ENCODE data around the gene IGFLR1.

IGFLR1 gene

GRCh38 chr19:35744430-35745327, 2.4 kb upstream of the IGFLR1 start:
- H2AK5ac ChIP-seq (ENCODE audit: low read length, severe bottlenecking) = peak overlapping the region; percentile 71
- peak overlapping the region; percentile 41 to 95 for H3K18ac ChIP-seq (ENCODE audit: low read depth in 1 of 2, low read length in 2 of 2)
- no peaks in the 10 kb centered on the region for H3K27me3 ChIP-seq (ENCODE audit: control insufficient read depth in 1 of 2, insufficient read depth in 1 of 2, low read length in 2 of 2)
- H3K9ac ChIP-seq (ENCODE audit: low read length) = peak overlapping the region; percentile 99
- H3K36me3 ChIP-seq (ENCODE audit: control insufficient read depth in 1 of 2, insufficient read depth in 2 of 2, low read depth in 1 of 2, low read length in 2 of 2) = peaks cover 15 to 21% of the 10 kb centered on the region in 2 experiments
- H3K4me1 ChIP-seq (ENCODE audit: control insufficient read depth, insufficient read depth, low read depth, low read length) = peaks cover 25% of the 10 kb centered on the region
- H3K4me2 ChIP-seq (ENCODE audit: low read length, poor library complexity, severe bottlenecking) = peak overlapping the region; percentile 80
- no peak overlapping the region for H2BK15ac ChIP-seq (ENCODE audit: low read depth, poor library complexity, severe bottlenecking)
- 10% methylated on average over 41 of the region's 41 CpGs for WGBS
- H3K27ac ChIP-seq (ENCODE audit: low read length, poor library complexity, severe bottlenecking) = peak overlapping the region; percentile 98
- no peaks in the 10 kb centered on the region for H3K9me3 ChIP-seq (ENCODE audit: control insufficient read depth, low read length)
- peak overlapping the region; percentile 99 for H2BK120ac ChIP-seq (ENCODE audit: low read depth, low read length)
- H4K91ac ChIP-seq (ENCODE audit: low read length) = peak overlapping the region; percentile 90
- H4K8ac ChIP-seq (ENCODE audit: low read length) = peak overlapping the region; percentile 70
- H3K14ac ChIP-seq (ENCODE audit: low read length in 2 of 2) = peak overlapping the region in 1 of 2 experiments; percentile 97
- H2BK12ac ChIP-seq (ENCODE audit: low read length in 2 of 2) = no peak overlapping the region
- peak; percentile 98 for DNase-seq
- peak overlapping the region; percentile 65 to 96 for H3K4me3 ChIP-seq (ENCODE audit: insufficient read depth in 1 of 2, low read depth in 1 of 2, low read length in 2 of 2)
- peak overlapping the region; percentile 87 for H2BK5ac ChIP-seq (ENCODE audit: low read depth, low read length, poor library complexity, severe bottlenecking)
- peak overlapping the region; percentile 92 to 93 for H3K4ac ChIP-seq (ENCODE audit: low read depth in 1 of 2, low read length in 2 of 2)
- H3K23ac ChIP-seq (ENCODE audit: low read length in 2 of 2) = no peak overlapping the region
- H3K79me1 ChIP-seq (replicated peaks; ENCODE audit: low read length, poor library complexity, severe bottlenecking) = peaks cover 31% of the 10 kb centered on the region
- peak overlapping the region; percentile 72 for H2AFZ ChIP-seq (ENCODE audit: low read depth, low read length)

- Histone ChIP-seq H3K4ac (ENCODE audit: low read depth in 1 of 2, low read length in 2 of 2) (no peak overlapping the region), H3K18ac (ENCODE audit: low read depth in 1 of 2, low read length in 2 of 2) (no peak overlapping the region), H2AK5ac (ENCODE audit: low read length, severe bottlenecking) (no peak overlapping the region), H2BK120ac (ENCODE audit: low read depth, low read length) (no peak overlapping the region), H3K4me1 (ENCODE audit: control insufficient read depth, insufficient read depth, low read depth, low read length) (peaks cover 23% of the 10 kb centered on the region), H3K4me3 (ENCODE audit: insufficient read depth in 1 of 2, low read depth in 1 of 2, low read length in 2 of 2) (peak overlapping the region in 1 of 2 experiments; percentile 96), H3K27ac (ENCODE audit: low read length, poor library complexity, severe bottlenecking) (no peak overlapping the region), H3K27me3 (ENCODE audit: control insufficient read depth in 1 of 2, insufficient read depth in 1 of 2, low read length in 2 of 2) (no peaks in the 10 kb centered on the region), H3K14ac (ENCODE audit: low read length in 2 of 2) (no peak overlapping the region), H3K9ac (ENCODE audit: low read length) (peak overlapping the region; percentile 99), H2BK5ac (ENCODE audit: low read depth, low read length, poor library complexity, severe bottlenecking) (no peak overlapping the region), H3K79me1 (replicated peaks; ENCODE audit: low read length, poor library complexity, severe bottlenecking) (peaks cover 29% of the 10 kb centered on the region), H3K36me3 (ENCODE audit: control insufficient read depth in 1 of 2, insufficient read depth in 2 of 2, low read depth in 1 of 2, low read length in 2 of 2) (peaks cover 23 to 26% of the 10 kb centered on the region in 2 experiments), H2AFZ (ENCODE audit: low read depth, low read length) (no peak overlapping the region), H3K9me3 (ENCODE audit: control insufficient read depth, low read length) (no peaks in the 10 kb centered on the region), H2BK15ac (ENCODE audit: low read depth, poor library complexity, severe bottlenecking) (no peak overlapping the region), H3K4me2 (ENCODE audit: low read length, poor library complexity, severe bottlenecking) (peak overlapping the region; percentile 80), H4K91ac (ENCODE audit: low read length) (peak overlapping the region; percentile 4), H4K8ac (ENCODE audit: low read length) (no peak overlapping the region), H2BK12ac (ENCODE audit: low read length in 2 of 2) (no peak overlapping the region), H3K23ac (ENCODE audit: low read length in 2 of 2) (no peak overlapping the region)
- 92% methylated on average over 17 of the region's 19 CpGs for WGBS
- DNase-seq = no peak
Observed at GRCh38 chr19:35743640-35744429, 1.6 kb upstream of the IGFLR1 start.

GRCh38 chr19:35741203-35741515, 1.1 kb downstream of the IGFLR1 start:
- H3K36me3 ChIP-seq (ENCODE audit: control insufficient read depth in 1 of 2, insufficient read depth in 2 of 2, low read depth in 1 of 2, low read length in 2 of 2) = peaks cover 47 to 50% of the 10 kb centered on the region in 2 experiments
- peak overlapping the region; percentile 45 to 90 for H3K4me3 ChIP-seq (ENCODE audit: insufficient read depth in 1 of 2, low read depth in 1 of 2, low read length in 2 of 2)
- no peak overlapping the region for H3K14ac ChIP-seq (ENCODE audit: low read length in 2 of 2)
- H4K91ac ChIP-seq (ENCODE audit: low read length) = no peak overlapping the region
- no peak overlapping the region for H2AK5ac ChIP-seq (ENCODE audit: low read length, severe bottlenecking)
- H2BK15ac ChIP-seq (ENCODE audit: low read depth, poor library complexity, severe bottlenecking) = no peak overlapping the region
- H3K23ac ChIP-seq (ENCODE audit: low read length in 2 of 2) = no peak overlapping the region
- no peak overlapping the region for H3K4ac ChIP-seq (ENCODE audit: low read depth in 1 of 2, low read length in 2 of 2)
- peak overlapping the region; percentile 57 for H3K27ac ChIP-seq (ENCODE audit: low read length, poor library complexity, severe bottlenecking)
- H2AFZ ChIP-seq (ENCODE audit: low read depth, low read length) = peak overlapping the region; percentile 97
- H2BK120ac ChIP-seq (ENCODE audit: low read depth, low read length) = no peak overlapping the region
- no peaks in the 10 kb centered on the region for H3K27me3 ChIP-seq (ENCODE audit: control insufficient read depth in 1 of 2, insufficient read depth in 1 of 2, low read length in 2 of 2)
- WGBS = 0% methylated on average over 11 of the region's 12 CpGs
- peaks cover 18% of the 10 kb centered on the region for H3K4me1 ChIP-seq (ENCODE audit: control insufficient read depth, insufficient read depth, low read depth, low read length)
- H3K4me2 ChIP-seq (ENCODE audit: low read length, poor library complexity, severe bottlenecking) = peak overlapping the region; percentile 84
- H3K18ac ChIP-seq (ENCODE audit: low read depth in 1 of 2, low read length in 2 of 2) = peak overlapping the region in 1 of 2 experiments; percentile 64
- H2BK12ac ChIP-seq (ENCODE audit: low read length in 2 of 2) = no peak overlapping the region
- no peak overlapping the region for H2BK5ac ChIP-seq (ENCODE audit: low read depth, low read length, poor library complexity, severe bottlenecking)
- no peaks in the 10 kb centered on the region for H3K9me3 ChIP-seq (ENCODE audit: control insufficient read depth, low read length)
- H4K8ac ChIP-seq (ENCODE audit: low read length) = peak overlapping the region; percentile 53
- peaks cover 24% of the 10 kb centered on the region for H3K79me1 ChIP-seq (replicated peaks; ENCODE audit: low read length, poor library complexity, severe bottlenecking)
- peak overlapping the region; percentile 76 for H3K9ac ChIP-seq (ENCODE audit: low read length)
- DNase-seq = no peak
